ENCODE measurements around the gene ERVFRD-1. TPM values are rescaled to one million over a fixed set of nuclear protein-coding genes. Genes with fewer than 3 reads are reported as not detected.
"Not testable (repeated sequence)": the region's sequence is repeated elsewhere in the genome, so short reads cannot be mapped to it uniquely, and the experiment has no call there.

Gene ERVFRD-1
- total RNA-seq, 1 donor from 2014 or later, result 0.25 TPM

- intact Hi-C loops (cut with DNase I), result no loop called here
- Histone ChIP-seq H3K4me1 (peaks cover 28% of the 10 kb centered on the region), H3K27ac (peak overlapping the region; percentile 99), H3K36me3 (no peaks in the 10 kb centered on the region), H3K4me3 (peak overlapping the region; percentile 88 to 94), H3K9me3 (no peaks in the 10 kb centered on the region), H3K27me3 (no peaks in the 10 kb centered on the region)
- no peak for DNase-seq (ENCODE audit: extremely low spot score in 2 of 2)
- TF ChIP-seq CTCF (IDR thresholded peaks at IDR 0.05) (no peak), POLR2AphosphoS5 (IDR thresholded peaks at IDR 0.05; ENCODE audit: insufficient read depth in 1 of 2, low read depth in 1 of 2) (no peak), POLR2A (IDR thresholded peaks at IDR 0.05) (no peak)
Measured at GRCh38 chr6:11093376-11093625, 18.2 kb downstream of the ERVFRD-1 start.

- Histone ChIP-seq H3K36me3 (no peaks in the 10 kb centered on the region), H3K9me3 (no peaks in the 10 kb centered on the region), H3K4me3 (peak overlapping the region; percentile 88 to 94), H3K27me3 (no peaks in the 10 kb centered on the region), H3K4me1 (peaks cover 28% of the 10 kb centered on the region), H3K27ac (peak overlapping the region; percentile 99)
- DNase-seq (ENCODE audit: extremely low spot score in 2 of 2), result no peak
- no peak for TF ChIP-seq CTCF (IDR thresholded peaks at IDR 0.05)
- no peak for TF ChIP-seq POLR2AphosphoS5 (IDR thresholded peaks at IDR 0.05; ENCODE audit: insufficient read depth in 1 of 2, low read depth in 1 of 2)
- TF ChIP-seq POLR2A (IDR thresholded peaks at IDR 0.05), result no peak
- intact Hi-C loops (cut with DNase I), result no loop called here
Measured at GRCh38 chr6:11092668-11093375, 18.7 kb downstream of the ERVFRD-1 start.

GRCh38 chr6:11091141-11091540, 20.4 kb downstream of the ERVFRD-1 start:
- H3K27me3 ChIP-seq; intact Hi-C loops (cut with DNase I); H3K36me3 ChIP-seq; H3K4me3 ChIP-seq; DNase-seq (ENCODE audit: extremely low spot score in 2 of 2); H3K27ac ChIP-seq; H3K9me3 ChIP-seq: not testable (repeated sequence)
- H3K4me1 ChIP-seq, result peaks cover 21% of the 10 kb centered on the region

- TF ChIP-seq CTCF (IDR thresholded peaks at IDR 0.05) (no peak), POLR2AphosphoS5 (IDR thresholded peaks at IDR 0.05; ENCODE audit: insufficient read depth in 1 of 2, low read depth in 1 of 2) (no peak)
- no peaks in the 10 kb centered on the region for H3K36me3 ChIP-seq
- intact Hi-C loops (cut with DNase I), result no loop called here
- H3K27ac ChIP-seq, result no peak overlapping the region
- peaks cover 7% of the 10 kb centered on the region for H3K4me1 ChIP-seq
- H3K27me3 ChIP-seq, result no peaks in the 10 kb centered on the region
- no peaks in the 10 kb centered on the region for H3K9me3 ChIP-seq
- peak in 1 of 2 donors; percentile 25 for DNase-seq (ENCODE audit: extremely low spot score in 2 of 2)
- H3K4me3 ChIP-seq, result no peak overlapping the region
Measured at GRCh38 chr6:11089695-11090094, 21.8 kb downstream of the ERVFRD-1 start.

GRCh38 chr6:11087141-11087812, 24.2 kb downstream of the ERVFRD-1 start:
- H3K9me3 ChIP-seq; H3K27ac ChIP-seq; H3K36me3 ChIP-seq; DNase-seq (ENCODE audit: extremely low spot score in 2 of 2); H3K4me1 ChIP-seq; intact Hi-C loops (cut with DNase I); H3K4me3 ChIP-seq; H3K27me3 ChIP-seq: not testable (repeated sequence)

- Histone ChIP-seq H3K4me3 (no peak overlapping the region), H3K4me1 (no peaks in the 10 kb centered on the region), H3K36me3 (no peaks in the 10 kb centered on the region), H3K27me3 (no peaks in the 10 kb centered on the region), H3K9me3 (no peaks in the 10 kb centered on the region), H3K27ac (no peak overlapping the region)
- intact Hi-C loops (cut with DNase I), result no loop called here
- TF ChIP-seq CTCF (IDR thresholded peaks at IDR 0.05) (no peak), POLR2A (IDR thresholded peaks at IDR 0.05) (no peak), POLR2AphosphoS5 (IDR thresholded peaks at IDR 0.05; ENCODE audit: insufficient read depth in 1 of 2, low read depth in 1 of 2) (no peak)
- DNase-seq (ENCODE audit: extremely low spot score in 2 of 2), result no peak
Measured at GRCh38 chr6:11085758-11086435, 25.6 kb downstream of the ERVFRD-1 start.
